ENCODE results near the gene PROS1.

Gene PROS1

DNA sequence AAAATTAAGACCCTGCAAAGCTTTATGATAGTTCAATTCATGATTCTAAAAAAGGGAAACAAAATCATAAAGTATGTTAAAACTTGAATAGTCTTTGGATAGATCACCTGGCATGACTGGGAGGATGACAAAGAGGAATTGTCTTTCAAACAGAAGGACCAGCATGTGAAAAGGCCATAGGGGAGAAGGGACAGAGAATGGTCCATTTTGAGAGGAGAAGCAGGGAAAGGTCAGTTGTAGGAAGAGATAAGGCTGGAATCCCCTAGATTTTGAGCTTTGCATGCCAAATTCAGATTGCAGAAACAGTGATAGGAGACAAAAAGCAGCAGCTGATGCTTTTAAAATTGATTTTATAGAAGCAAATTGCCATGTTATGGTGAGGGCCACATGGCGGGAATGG is 12.7 kb downstream of the PROS1 start:
- TF ChIP-seq TAF1 (IDR thresholded peaks at IDR 0.05; ENCODE audit: borderline replicate concordance, insufficient read depth, low read length) (no peak), SIN3A (IDR thresholded peaks at IDR 0.05; ENCODE audit: borderline replicate concordance, insufficient read depth, low read length) (no peak), FOXP2 (optimal IDR thresholded peaks at IDR 0.05; ENCODE audit: borderline replicate concordance, extremely low read depth, extremely low read length, insufficient read depth) (no peak), POLR2AphosphoS5 (IDR thresholded peaks at IDR 0.05; ENCODE audit: low read depth, low read length) (no peak)
- TF ChIP-seq, protein P1, sequence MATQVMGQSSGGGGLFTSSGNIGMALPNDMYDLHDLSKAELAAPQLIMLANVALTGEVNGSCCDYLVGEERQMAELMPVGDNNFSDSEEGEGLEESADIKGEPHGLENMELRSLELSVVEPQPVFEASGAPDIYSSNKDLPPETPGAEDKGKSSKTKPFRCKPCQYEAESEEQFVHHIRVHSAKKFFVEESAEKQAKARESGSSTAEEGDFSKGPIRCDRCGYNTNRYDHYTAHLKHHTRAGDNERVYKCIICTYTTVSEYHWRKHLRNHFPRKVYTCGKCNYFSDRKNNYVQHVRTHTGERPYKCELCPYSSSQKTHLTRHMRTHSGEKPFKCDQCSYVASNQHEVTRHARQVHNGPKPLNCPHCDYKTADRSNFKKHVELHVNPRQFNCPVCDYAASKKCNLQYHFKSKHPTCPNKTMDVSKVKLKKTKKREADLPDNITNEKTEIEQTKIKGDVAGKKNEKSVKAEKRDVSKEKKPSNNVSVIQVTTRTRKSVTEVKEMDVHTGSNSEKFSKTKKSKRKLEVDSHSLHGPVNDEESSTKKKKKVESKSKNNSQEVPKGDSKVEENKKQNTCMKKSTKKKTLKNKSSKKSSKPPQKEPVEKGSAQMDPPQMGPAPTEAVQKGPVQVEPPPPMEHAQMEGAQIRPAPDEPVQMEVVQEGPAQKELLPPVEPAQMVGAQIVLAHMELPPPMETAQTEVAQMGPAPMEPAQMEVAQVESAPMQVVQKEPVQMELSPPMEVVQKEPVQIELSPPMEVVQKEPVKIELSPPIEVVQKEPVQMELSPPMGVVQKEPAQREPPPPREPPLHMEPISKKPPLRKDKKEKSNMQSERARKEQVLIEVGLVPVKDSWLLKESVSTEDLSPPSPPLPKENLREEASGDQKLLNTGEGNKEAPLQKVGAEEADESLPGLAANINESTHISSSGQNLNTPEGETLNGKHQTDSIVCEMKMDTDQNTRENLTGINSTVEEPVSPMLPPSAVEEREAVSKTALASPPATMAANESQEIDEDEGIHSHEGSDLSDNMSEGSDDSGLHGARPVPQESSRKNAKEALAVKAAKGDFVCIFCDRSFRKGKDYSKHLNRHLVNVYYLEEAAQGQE (IDR thresholded peaks at IDR 0.05; ENCODE audit: insufficient read depth in 1 of 2, low read depth in 2 of 2, low read length in 2 of 2) = no peak

DNA sequence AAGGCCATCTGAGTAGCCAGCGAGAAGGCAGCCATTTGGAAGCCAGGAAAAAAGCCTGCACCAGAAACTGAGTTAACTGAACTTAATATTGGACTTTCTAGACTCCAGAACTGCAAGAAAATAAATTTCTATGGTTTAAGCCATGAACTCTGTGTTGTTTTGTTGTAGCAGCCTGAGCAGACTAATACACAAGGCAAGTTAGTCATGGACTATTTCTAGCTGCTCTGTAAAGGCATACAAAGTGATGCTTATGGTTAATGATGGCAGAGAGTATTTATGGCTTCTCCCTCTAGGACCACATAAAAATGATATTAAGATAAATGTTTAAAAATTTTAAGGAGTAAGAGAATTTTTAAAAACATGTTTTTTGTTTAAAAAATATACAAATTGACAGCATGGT is 37.1 kb downstream of the PROS1 start:
- TF ChIP-seq FOXP2 (optimal IDR thresholded peaks at IDR 0.05; ENCODE audit: borderline replicate concordance, extremely low read depth, extremely low read length, insufficient read depth) (no peak), POLR2AphosphoS5 (IDR thresholded peaks at IDR 0.05; ENCODE audit: low read depth, low read length) (no peak), SIN3A (IDR thresholded peaks at IDR 0.05; ENCODE audit: borderline replicate concordance, insufficient read depth, low read length) (no peak), TAF1 (IDR thresholded peaks at IDR 0.05; ENCODE audit: borderline replicate concordance, insufficient read depth, low read length) (no peak)
- TF ChIP-seq, protein P1 (IDR thresholded peaks at IDR 0.05; ENCODE audit: insufficient read depth in 1 of 2, low read depth in 2 of 2, low read length in 2 of 2) = no peak

DNA sequence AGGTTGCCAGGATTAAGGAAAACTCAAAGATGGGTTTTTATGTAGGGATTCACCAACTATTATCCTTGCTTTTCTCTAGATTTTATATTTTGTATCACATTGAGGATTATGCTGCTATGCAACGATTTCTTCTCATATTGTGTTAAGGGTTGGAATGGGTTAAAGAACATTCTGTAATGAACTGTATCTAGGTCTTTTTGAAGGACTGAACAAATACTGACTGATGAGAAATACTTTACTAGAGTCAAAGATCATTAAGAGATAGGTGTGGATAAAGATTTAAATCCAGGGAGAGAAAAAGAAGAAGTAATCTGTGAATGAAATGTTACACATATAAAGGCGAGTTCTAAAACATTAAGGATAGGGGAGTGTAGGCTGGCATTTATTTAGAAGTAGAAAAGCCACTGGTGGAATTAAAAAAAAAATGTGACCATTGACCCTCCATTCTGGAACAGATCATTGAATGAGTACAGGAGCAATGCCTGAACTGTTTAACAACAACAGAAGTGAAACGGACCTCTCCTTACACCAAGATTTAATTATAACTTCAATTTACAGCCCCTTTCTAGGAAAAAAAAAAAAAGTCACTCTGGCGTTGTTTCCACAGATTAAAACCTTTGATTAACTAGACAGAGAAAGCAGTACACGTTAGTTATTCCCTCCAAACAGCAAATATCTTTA is 39.2 kb downstream of the PROS1 start:
- no peak for TF ChIP-seq POLR2AphosphoS5 (IDR thresholded peaks at IDR 0.05; ENCODE audit: low read depth, low read length)
- no peak for TF ChIP-seq SIN3A (IDR thresholded peaks at IDR 0.05; ENCODE audit: borderline replicate concordance, insufficient read depth, low read length)
- TF ChIP-seq, protein P1 (IDR thresholded peaks at IDR 0.05; ENCODE audit: insufficient read depth in 1 of 2, low read depth in 2 of 2, low read length in 2 of 2) = no peak
- no peak for TF ChIP-seq TAF1 (IDR thresholded peaks at IDR 0.05; ENCODE audit: borderline replicate concordance, insufficient read depth, low read length)
- TF ChIP-seq FOXP2 (optimal IDR thresholded peaks at IDR 0.05; ENCODE audit: borderline replicate concordance, extremely low read depth, extremely low read length, insufficient read depth) = no peak

DNA sequence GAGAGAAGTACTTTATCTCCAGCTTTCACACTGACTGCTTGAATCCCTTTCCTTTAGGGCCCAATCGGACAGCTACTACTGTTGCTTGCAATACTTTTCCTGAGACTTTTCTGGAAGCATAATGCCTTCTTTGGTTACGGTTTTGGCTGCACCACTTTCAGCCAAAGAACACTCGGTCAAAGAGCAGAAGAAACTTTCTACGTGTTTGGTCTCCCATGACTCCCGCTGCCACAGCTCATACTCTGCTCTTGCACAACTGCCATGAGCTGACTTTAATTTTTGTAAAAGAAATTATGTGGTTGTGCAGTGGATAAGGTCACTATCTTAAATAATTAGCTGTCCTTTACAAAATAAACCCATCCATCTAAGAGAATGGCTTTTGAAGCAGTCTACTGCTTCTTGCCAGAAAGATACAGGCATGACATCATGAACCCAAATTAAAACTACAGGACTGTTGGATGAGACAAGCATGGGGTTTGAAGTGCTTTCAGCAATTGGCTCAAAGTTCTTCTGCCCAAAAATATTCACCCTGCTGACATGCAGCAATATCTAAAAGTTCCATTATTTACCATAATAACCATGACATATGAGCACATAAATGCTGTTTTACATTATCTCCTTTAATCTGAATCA is 42.0 kb downstream of the PROS1 start:
- no peak for TF ChIP-seq SIN3A (IDR thresholded peaks at IDR 0.05; ENCODE audit: borderline replicate concordance, insufficient read depth, low read length)
- TF ChIP-seq TAF1 (IDR thresholded peaks at IDR 0.05; ENCODE audit: borderline replicate concordance, insufficient read depth, low read length) = no peak
- TF ChIP-seq POLR2AphosphoS5 (IDR thresholded peaks at IDR 0.05; ENCODE audit: low read depth, low read length) = no peak
- no peak for TF ChIP-seq FOXP2 (optimal IDR thresholded peaks at IDR 0.05; ENCODE audit: borderline replicate concordance, extremely low read depth, extremely low read length, insufficient read depth)
- TF ChIP-seq, protein P1 (IDR thresholded peaks at IDR 0.05; ENCODE audit: insufficient read depth in 1 of 2, low read depth in 2 of 2, low read length in 2 of 2) = no peak
